Measurements from ENCODE around the gene CASP3. TPM values are rescaled to one million over a fixed set of nuclear protein-coding genes. Genes with fewer than 3 reads are reported as not detected.

CASP3 gene
- total RNA-seq, 4 donors from 2014 or later, result 10.6 to 47.0 (median 17.6) TPM

GRCh38 chr4:184648313-184649025, 778 bp downstream of the CASP3 start:
- Histone ChIP-seq H3K4me3 (peak overlapping the region; percentile 66 to 92), H3K4me1 (peaks cover 0 to 8% of the 10 kb centered on the region in 2 donors), H3K9me3 (no peaks in the 10 kb centered on the region), H3K27me3 (no peaks in the 10 kb centered on the region), H3K27ac (peak overlapping the region; percentile 91 to 92), H3K36me3 (no peaks in the 10 kb centered on the region)
- intact Hi-C loops (cut with DNase I; ENCODE audit: low total_unique reads), result no loop called here
- TF ChIP-seq POLR2A (IDR thresholded peaks at IDR 0.05) (no peak), CTCF (IDR thresholded peaks at IDR 0.05) (no peak)
- peak; percentile 60 to 64 for DNase-seq

GRCh38 chr4:184648054-184648312, 1.3 kb downstream of the CASP3 start:
- TF ChIP-seq CTCF (IDR thresholded peaks at IDR 0.05) (no peak), POLR2A (IDR thresholded peaks at IDR 0.05) (no peak)
- peaks cover 0 to 8% of the 10 kb centered on the region in 2 donors for H3K4me1 ChIP-seq
- no peaks in the 10 kb centered on the region for H3K27me3 ChIP-seq
- no peaks in the 10 kb centered on the region for H3K9me3 ChIP-seq
- peak overlapping the region; percentile 66 to 92 for H3K4me3 ChIP-seq
- no peaks in the 10 kb centered on the region for H3K36me3 ChIP-seq
- intact Hi-C loops (cut with DNase I; ENCODE audit: low total_unique reads), result no loop called here
- peak overlapping the region; percentile 91 to 92 for H3K27ac ChIP-seq
- no peak for DNase-seq

GRCh38 chr4:184647266-184648053, 1.8 kb downstream of the CASP3 start:
- Histone ChIP-seq H3K27me3 (no peaks in the 10 kb centered on the region), H3K9me3 (no peaks in the 10 kb centered on the region), H3K4me3 (peak overlapping the region; percentile 66 to 92), H3K27ac (peak overlapping the region; percentile 91 to 92), H3K36me3 (no peaks in the 10 kb centered on the region), H3K4me1 (peaks cover 0 to 8% of the 10 kb centered on the region in 2 donors)
- TF ChIP-seq CTCF (IDR thresholded peaks at IDR 0.05) (no peak), POLR2A (IDR thresholded peaks at IDR 0.05) (no peak)
- no peak for DNase-seq
- intact Hi-C loops (cut with DNase I; ENCODE audit: low total_unique reads), result no loop called here

GRCh38 chr4:184645904-184646610, 3.2 kb downstream of the CASP3 start:
- Histone ChIP-seq H3K9me3 (no peaks in the 10 kb centered on the region), H3K4me3 (no peak overlapping the region), H3K4me1 (peaks cover 0 to 8% of the 10 kb centered on the region in 2 donors), H3K27me3 (no peaks in the 10 kb centered on the region), H3K27ac (no peak overlapping the region), H3K36me3 (no peaks in the 10 kb centered on the region)
- TF ChIP-seq CTCF (IDR thresholded peaks at IDR 0.05), result no peak
- intact Hi-C loops (cut with DNase I; ENCODE audit: low total_unique reads), result no loop called here
- no peak for DNase-seq
